WTC11 (cell line): ENCODE data around the gene ZNF629. TPM values are rescaled to one million over a fixed set of nuclear protein-coding genes. Genes with fewer than 3 reads are reported as not detected.
A peak's percentile ranks its signal among the peaks of the same experiment; 100 is the strongest.

Source experiments
- ATAC-seq: fragments of 200-7000 bp; cut with Tn5 transposase; 2 replicates; pipeline ENCODE4 v1.10.0; 2021; ENCODE audit warnings: mild to moderate bottlenecking, moderate library complexity
- CTCF ChIA-PET: fragments of 300-600 bp; sonication (Branson Sonifier 250); formaldehyde crosslinking; loops from one replicate; lab custom pipeline; 2021; ENCODE audit warnings: antibody characterized with exemption; lab: Charles Lee
- POLR2A ChIA-PET: fragments of 350-600 bp; sonication (Branson Sonifier 250); formaldehyde crosslinking; loops from one replicate; lab custom pipeline; 2021; ENCODE audit warnings: antibody characterized with exemption; lab: Charles Lee
- DNase-seq: peaks from one replicate; pipeline ENCODE4 v3.0.0; 2021; ENCODE audit warnings: low spot score
- H3K27ac Mint-ChIP-seq: 2 replicates; pipeline ENCODE4 v1.8.0; 2021; ENCODE audit warnings: mixed read lengths
- H3K27me3 Mint-ChIP-seq: 2 replicates; pipeline ENCODE4 v1.8.0; 2021; ENCODE audit warnings: low read depth, mild to moderate bottlenecking, moderate library complexity, mixed read lengths
- H3K36me3 Mint-ChIP-seq: 2 replicates; pipeline ENCODE4 v1.8.0; 2021; ENCODE audit warnings: mixed read lengths
- H3K4me1 Mint-ChIP-seq: 2 replicates; pipeline ENCODE4 v1.8.0; 2022; ENCODE audit warnings: mixed read lengths
- H3K4me3 Mint-ChIP-seq: 2 replicates; pipeline ENCODE4 v1.8.0; 2021; ENCODE audit warnings: mild to moderate bottlenecking, moderate library complexity, mixed read lengths
- H3K9me3 Mint-ChIP-seq: 2 replicates; pipeline ENCODE4 v1.8.0; 2021; ENCODE audit warnings: mixed read lengths
- CBFB ChIP-seq: sonication (generic); formaldehyde crosslinking; IDR thresholded peaks from 2 replicates; pipeline ENCODE4 v1.8.1; 2022; ENCODE audit warnings: mild to moderate bottlenecking, low read depth, missing genetic modification reagents
- EMX1 ChIP-seq: fragments of 250-450 bp; sonication (Bioruptor Pico); IDR thresholded peaks from 2 replicates; pipeline ENCODE4 v1.8.0; 2021; ENCODE audit warnings: mild to moderate bottlenecking
- HMGA2 ChIP-seq: fragments of 250-450 bp; sonication (Bioruptor Pico); IDR thresholded peaks from 2 replicates; pipeline ENCODE4 v1.4.0; 2021; ENCODE audit warnings: mild to moderate bottlenecking, moderate library complexity
- SMAD3 ChIP-seq: sonication (generic); formaldehyde crosslinking; IDR thresholded peaks from 2 replicates; pipeline ENCODE4 v1.8.0; 2022; ENCODE audit warnings: missing genetic modification reagents, mild to moderate bottlenecking, borderline replicate concordance
- TCF7 ChIP-seq: sonication (generic); formaldehyde crosslinking; IDR thresholded peaks from 2 replicates; pipeline ENCODE4 v1.8.0; 2022; ENCODE audit warnings: mild to moderate bottlenecking, low read depth, missing genetic modification reagents, moderate library complexity
- TP53 ChIP-seq: sonication (generic); formaldehyde crosslinking; IDR thresholded peaks from 2 replicates; pipeline ENCODE4 v1.8.1; 2023; ENCODE audit warnings: mild to moderate bottlenecking, missing genetic modification reagents
- USF2 ChIP-seq: sonication (generic); formaldehyde crosslinking; IDR thresholded peaks from 2 replicates; pipeline ENCODE4 v1.8.1; 2023; ENCODE audit warnings: mild to moderate bottlenecking, missing genetic modification reagents, moderate library complexity
- ZBTB43 ChIP-seq: sonication (generic); formaldehyde crosslinking; IDR thresholded peaks from 2 replicates; pipeline ENCODE4 v1.8.1; 2023; ENCODE audit warnings: mild to moderate bottlenecking, missing genetic modification reagents
- ZNF121 ChIP-seq: sonication (generic); formaldehyde crosslinking; IDR thresholded peaks from 2 replicates; pipeline ENCODE4 v1.8.0; 2023; ENCODE audit warnings: missing genetic modification reagents
- ZNF138 ChIP-seq: sonication (generic); formaldehyde crosslinking; conservative IDR thresholded peaks from 2 replicates; pipeline ENCODE4 v1.8.1; 2022; ENCODE audit warnings: mild to moderate bottlenecking, moderate library complexity, missing genetic modification reagents
- total RNA-seq: library from RNA; stranded (reverse); gene quantifications from 3 replicates; pipeline ENCODE4 v1.2.3, GENCODE V29; 2021
- TF ChIP-seq, protein P1 (sequence below): fragments of 250-450 bp; sonication (Bioruptor Pico); conservative IDR thresholded peaks from 2 replicates; pipeline ENCODE4 v1.9.0; 2021; ENCODE audit warnings: mild to moderate bottlenecking

The ZNF629 gene
- total RNA-seq, 1 experiment from 2014 or later = 20.0 TPM

GRCh38 chr16:30769379-30770089 is 17.5 kb downstream of the ZNF629 start:
- ATAC-seq = no peak
- no peaks in the 10 kb centered on the region for H3K4me1 Mint-ChIP-seq
- H3K36me3 Mint-ChIP-seq = peaks cover 81% of the 10 kb centered on the region
- CTCF ChIA-PET = interaction anchor here (1.1 kb wide), 1 partner anchor 184 kb away, joined by 3 read pairs; no protein-coding TSS in a partner anchor
- POLR2A ChIA-PET = no interaction called here
- no peak overlapping the region for H3K27ac Mint-ChIP-seq
- no peaks in the 10 kb centered on the region for H3K9me3 Mint-ChIP-seq
- peaks cover 3% of the 10 kb centered on the region; the same call in 1 of the 2 replicates for H3K27me3 Mint-ChIP-seq
- H3K4me3 Mint-ChIP-seq = no peak overlapping the region
- DNase-seq = no peak
- no peak for TF ChIP-seq TP53 (CRISPR knock-in tag)
- TF ChIP-seq ZNF121 = 0 out of 2 replicates have a peak, but pooled peaks have one; percentile 14

GRCh38 chr16:30768583-30769181 is 18.3 kb downstream of the ZNF629 start:
- ATAC-seq (no peak), DNase-seq (no peak)
- TF ChIP-seq ZBTB43 (no peak), SMAD3 (CRISPR knock-in tag) (no peak), CBFB (no peak)
- H3K4me3 Mint-ChIP-seq = no peak overlapping the region
- CTCF ChIA-PET = interaction anchor here (1.1 kb wide), 1 partner anchor 185 kb away, joined by 3 read pairs; no protein-coding TSS in a partner anchor
- POLR2A ChIA-PET = no interaction called here
- H3K4me1 Mint-ChIP-seq = 0 out of 2 replicates have a peak, but pooled peaks cover 2% of the 10 kb centered on the region
- peaks cover 3% of the 10 kb centered on the region; the same call in 1 of the 2 replicates for H3K27me3 Mint-ChIP-seq
- no peaks in the 10 kb centered on the region for H3K9me3 Mint-ChIP-seq
- H3K27ac Mint-ChIP-seq = no peak overlapping the region
- peaks cover 88% of the 10 kb centered on the region for H3K36me3 Mint-ChIP-seq

DNA sequence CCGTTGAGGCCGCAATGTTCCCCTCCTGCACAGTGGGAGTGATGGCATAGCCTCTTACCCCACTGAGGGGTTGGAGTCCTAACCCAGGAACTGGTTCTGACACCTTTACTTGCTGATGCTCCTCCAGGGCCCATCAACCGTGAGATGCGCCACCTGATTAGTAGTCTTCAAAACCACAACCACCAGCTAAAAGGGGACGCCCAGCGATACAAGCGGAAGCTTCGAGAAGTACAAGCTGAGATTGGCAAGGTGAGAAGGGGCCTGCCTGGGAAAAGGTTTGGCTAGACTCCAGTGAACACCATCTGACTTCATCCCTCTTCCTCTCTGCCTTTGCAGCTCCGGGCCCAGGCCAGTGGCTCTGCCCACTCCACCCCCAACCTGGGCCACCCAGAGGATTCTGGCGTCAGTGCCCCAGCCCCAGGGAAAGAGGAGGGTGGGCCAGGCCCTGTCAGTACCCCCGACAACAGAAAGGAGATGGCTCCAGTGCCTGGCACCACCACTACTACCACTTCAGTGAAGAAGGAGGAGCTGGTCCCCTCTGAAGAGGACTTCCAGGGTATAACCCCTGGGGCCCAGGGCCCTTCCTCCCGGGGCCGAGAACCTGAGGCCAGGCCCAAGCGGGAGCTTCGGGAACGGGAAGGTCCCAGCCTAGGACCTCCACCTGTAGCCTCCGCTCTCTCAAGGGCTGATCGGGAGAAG is 19.1 kb downstream of the ZNF629 start:
- Mint-ChIP-seq H3K4me1 (peaks cover 8% of the 10 kb centered on the region), H3K36me3 (peaks cover 89% of the 10 kb centered on the region), H3K9me3 (no peaks in the 10 kb centered on the region), H3K27me3 (peaks cover 3% of the 10 kb centered on the region; the same call in 1 of the 2 replicates), H3K4me3 (no peak overlapping the region), H3K27ac (no peak overlapping the region)
- DNase-seq (no peak), ATAC-seq (no peak)
- TF ChIP-seq, protein P1, sequence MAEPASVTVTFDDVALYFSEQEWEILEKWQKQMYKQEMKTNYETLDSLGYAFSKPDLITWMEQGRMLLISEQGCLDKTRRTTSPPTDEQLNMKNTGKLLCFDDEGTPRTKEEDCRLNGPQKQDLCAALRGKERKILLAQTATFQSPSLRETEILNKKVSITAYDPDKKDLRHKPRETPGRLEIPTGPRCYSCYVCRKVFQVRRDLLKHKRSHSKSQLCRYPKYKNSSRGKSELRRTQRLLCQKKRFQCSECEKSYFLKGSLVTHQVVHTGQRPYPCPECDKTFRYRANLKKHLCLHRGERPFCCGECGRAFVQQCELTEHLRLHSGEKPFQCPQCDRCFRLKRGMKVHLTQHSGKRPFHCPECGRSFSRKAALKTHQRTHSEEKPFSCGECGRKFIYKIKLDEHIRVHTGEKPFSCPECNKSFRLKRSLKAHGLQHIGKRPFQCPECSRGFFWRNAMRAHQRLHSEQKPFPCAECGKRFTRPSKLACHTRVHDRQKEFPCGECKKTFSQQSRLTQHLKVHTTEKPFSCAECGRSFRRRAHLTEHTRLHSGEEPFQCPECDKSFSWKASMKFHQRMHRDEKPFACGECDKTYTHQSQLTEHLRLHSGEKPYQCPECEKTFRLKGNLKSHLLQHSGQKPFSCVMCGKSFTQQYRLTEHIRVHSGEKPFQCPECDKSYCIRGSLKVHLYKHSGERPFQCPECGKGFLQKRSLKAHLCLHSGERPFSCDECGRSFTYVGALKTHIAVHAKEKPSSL (CRISPR knock-in tag) = no peak
- TF ChIP-seq TCF7 (CRISPR knock-in tag) (no peak), USF2 (CRISPR knock-in tag) (no peak), ZNF138 (CRISPR knock-in tag) (no peak)
- CTCF ChIA-PET = no interaction called here
- POLR2A ChIA-PET = no interaction called here

GRCh38 chr16:30766933-30767284 is 20.1 kb downstream of the ZNF629 start:
- Mint-ChIP-seq H3K4me1 (peaks cover 12% of the 10 kb centered on the region), H3K4me3 (no peak overlapping the region), H3K27me3 (no peaks in the 10 kb centered on the region), H3K36me3 (peaks cover 80% of the 10 kb centered on the region), H3K27ac (no peak overlapping the region), H3K9me3 (no peaks in the 10 kb centered on the region)
- TF ChIP-seq EMX1 (CRISPR knock-in tag) = no peak
- TF ChIP-seq HMGA2 (CRISPR knock-in tag) = no peak
- ATAC-seq (no peak), DNase-seq (no peak)
- CTCF ChIA-PET = no interaction called here
- POLR2A ChIA-PET = interaction anchor here (0.7 kb wide), 1 partner anchor 113 kb away, joined by 3 read pairs; no protein-coding TSS in a partner anchor
